Keratinocyte (primary cell): ENCODE measurements around the gene MAGI1. TPM values are rescaled to one million over a fixed set of nuclear protein-coding genes. Genes with fewer than 3 reads are reported as not detected.

Experiments
- DNase-seq: peaks from one replicate; pipeline ENCODE4 v3.0.0-alpha.2; 2011; ENCODE audit warnings: low read depth, missing footprints, low spot score
- FAIRE-seq: peaks from 2 replicates; lab custom pipeline; 2011; peaks lifted over from hg19 to GRCh38; lab: Jason Lieb, UNC
- H2AFZ ChIP-seq: 2 replicates; pipeline ENCODE4 v1.6.0; 2012; ENCODE audit warnings: low read length, control low read depth, inconsistent platforms; ENCODE audit not compliant: control insufficient read depth
- H3K27ac ChIP-seq: 2 replicates; pipeline ENCODE4 v1.5.1; 2011; ENCODE audit warnings: low read length; ENCODE audit not compliant: control insufficient read depth, insufficient read depth
- H3K27me3 ChIP-seq: 3 replicates; pipeline ENCODE4 v1.6.0; 2011; ENCODE audit warnings: low read length; ENCODE audit not compliant: control insufficient read depth, insufficient read depth; ENCODE audit errors: extremely low read depth
- H3K36me3 ChIP-seq, 2 experiments: 2 replicates in 1 of 2; 3 replicates in 1 of 2; pipeline ENCODE4 v1.5.1; 2011; ENCODE audit warnings: low read length in 2 of 2, mild to moderate bottlenecking in 1 of 2; ENCODE audit not compliant: control insufficient read depth in 2 of 2, insufficient read depth in 2 of 2; ENCODE audit errors: extremely low read depth in 1 of 2
- H3K4me1 ChIP-seq: 3 replicates; pipeline ENCODE4 v1.5.1; 2011; ENCODE audit warnings: low read length; ENCODE audit not compliant: control insufficient read depth, insufficient read depth; ENCODE audit errors: extremely low read depth
- H3K4me2 ChIP-seq: 3 replicates; pipeline ENCODE4 v1.6.0; 2011; ENCODE audit warnings: low read depth, low read length; ENCODE audit not compliant: control insufficient read depth, insufficient read depth; ENCODE audit errors: extremely low read depth
- H3K4me3 ChIP-seq, 3 experiments: fragments of 200-600 bp in 1 of 3; sonication (generic) in 1 of 3; 2 replicates in 2 of 3; 3 replicates in 1 of 3; pipeline ENCODE4 v1.5.1; 2011 to 2016; ENCODE audit warnings: low read length in 3 of 3, mild to moderate bottlenecking in 3 of 3, control low read depth in 2 of 3, inconsistent platforms in 1 of 3, low read depth in 1 of 3, mixed read lengths in 1 of 3, mixed run types in 1 of 3, moderate library complexity in 1 of 3; ENCODE audit not compliant: control insufficient read depth in 2 of 3, insufficient read depth in 2 of 3; ENCODE audit errors: extremely low read depth in 1 of 3
- H3K79me2 ChIP-seq: 2 replicates; pipeline ENCODE4 v1.6.0; 2012; ENCODE audit warnings: low read length; ENCODE audit not compliant: control insufficient read depth, insufficient read depth
- H3K9ac ChIP-seq: 3 replicates; pipeline ENCODE4 v1.6.0; 2011; ENCODE audit warnings: low read length; ENCODE audit not compliant: control insufficient read depth, insufficient read depth; ENCODE audit errors: extremely low read depth
- H3K9me1 ChIP-seq: 3 replicates; pipeline ENCODE4 v1.6.0; 2011; ENCODE audit warnings: low read length; ENCODE audit not compliant: control insufficient read depth, insufficient read depth; ENCODE audit errors: extremely low read depth
- H3K9me3 ChIP-seq: 2 replicates; pipeline ENCODE4 v1.5.1; 2012; ENCODE audit warnings: low read depth, low read length; ENCODE audit not compliant: control insufficient read depth
- H4K20me1 ChIP-seq: 3 replicates; pipeline ENCODE4 v1.6.0; 2011; ENCODE audit warnings: low read length; ENCODE audit not compliant: control insufficient read depth, insufficient read depth; ENCODE audit errors: extremely low read depth
- CTCF ChIP-seq, 3 experiments: IDR thresholded peaks in 1 of 3; conservative IDR thresholded peaks in 1 of 3; optimal IDR thresholded peaks in 1 of 3; 2 replicates in 2 of 3; 3 replicates in 1 of 3; pipeline versions ENCODE3 to v1.5.1; 2011; ENCODE audit warnings: low read length in 3 of 3, mild to moderate bottlenecking in 3 of 3, moderate library complexity in 2 of 3, control low read depth in 1 of 3, inconsistent platforms in 1 of 3; ENCODE audit not compliant: insufficient read depth in 2 of 3; ENCODE audit errors: extremely low read depth in 1 of 3
- EZH2 ChIP-seq: IDR thresholded peaks from one replicate; pipeline ENCODE4 v1.6.1; 2012; ENCODE audit warnings: inconsistent platforms, mild to moderate bottlenecking, low read length, moderate library complexity
- dilution Hi-C: fragments of 300-500 bp; cut with MboI; formaldehyde crosslinking; loops from one replicate; pipeline ENCODE4 v1.7.0; 2020; ENCODE audit warnings: low sequenced_read_pairs; ENCODE audit not compliant: extremely low pct_ligation_motif_present
- polyA plus RNA-seq, 5 experiments: library from polyadenylated mRNA; depleted of rRNA in 3 of 5; stranded (reverse) in 3 of 5; stranded (forward) in 1 of 5; unstranded in 1 of 5; fragments of >200 nt; gene quantifications; 1 replicate in 1 of 5; 2 replicates in 3 of 5; 3 replicates in 1 of 5; pipeline versions ENCODE4 v1.2.1 to v1.2.3, GENCODE V29; 2011 to 2012; ENCODE audit warnings: missing spikeins in 2 of 5, low read depth in 1 of 5, low replicate concordance in 1 of 5

Gene MAGI1
- polyA plus RNA-seq, 1 donor (not counting 4 experiments of a cell fraction or from before 2014, with no cell fraction given), result 10.9 TPM

- Histone ChIP-seq H3K9ac (no peak overlapping the region), H3K4me2 (no peak overlapping the region), H2AFZ (no peak overlapping the region), H3K79me2 (no peaks in the 10 kb centered on the region), H3K4me1 (peaks cover 17% of the 10 kb centered on the region), H3K9me3 (no peaks in the 10 kb centered on the region), H4K20me1 (peaks cover 3% of the 10 kb centered on the region), H3K9me1 (peaks cover 5% of the 10 kb centered on the region), H3K27me3 (no peaks in the 10 kb centered on the region), H3K36me3 (no peaks in the 10 kb centered on the region), H3K4me3 (no peak overlapping the region), H3K27ac (no peak overlapping the region)
- no peak for TF ChIP-seq EZH2
- no peak for TF ChIP-seq CTCF (optimal IDR thresholded peaks at IDR 0.05 in 1 of 3, IDR thresholded peaks at IDR 0.05 in 1 of 3, conservative IDR thresholded peaks at IDR 0.05 in 1 of 3; ENCODE audit: extremely low read depth in 1 of 3, insufficient read depth in 2 of 3, low read length in 3 of 3)
- DNase-seq (no peak), FAIRE-seq (no peak)
- dilution Hi-C loops, result no loop called here
Measured at GRCh38 chr3:65796676-65797075, 242.0 kb downstream of the MAGI1 start.

GRCh38 chr3:65795166-65795565, 243.6 kb downstream of the MAGI1 start:
- Histone ChIP-seq H3K9ac (no peak overlapping the region), H3K36me3 (no peaks in the 10 kb centered on the region)
- dilution Hi-C loops, result no loop called here

More at GRCh38 chr3:65795166-65795565, 243.6 kb downstream of the MAGI1 start:
- DNase-seq, result no peak
- Histone ChIP-seq H3K4me3 (no peak overlapping the region), H3K27ac (no peak overlapping the region), H3K9me1 (peaks cover 5% of the 10 kb centered on the region), H2AFZ (no peak overlapping the region), H4K20me1 (peaks cover 3% of the 10 kb centered on the region), H3K9me3 (no peaks in the 10 kb centered on the region), H3K4me1 (peaks cover 17% of the 10 kb centered on the region), H3K4me2 (no peak overlapping the region), H3K79me2 (no peaks in the 10 kb centered on the region), H3K27me3 (no peaks in the 10 kb centered on the region)
- no peak for FAIRE-seq
- TF ChIP-seq EZH2 (no peak), CTCF (optimal IDR thresholded peaks at IDR 0.05 in 1 of 3, IDR thresholded peaks at IDR 0.05 in 1 of 3, conservative IDR thresholded peaks at IDR 0.05 in 1 of 3; ENCODE audit: extremely low read depth in 1 of 3, insufficient read depth in 2 of 3, low read length in 3 of 3) (peak in 1 of 3 experiments; percentile 15)
